H9 (cell line): ENCODE data around the gene TSNAX. TPM values are rescaled to one million over a fixed set of nuclear protein-coding genes. Genes with fewer than 3 reads are reported as not detected.

Experiments used
- DNase-seq: peaks from one replicate; pipeline ENCODE4 v3.0.0-alpha.2; 2017
- H2AFZ ChIP-seq: one replicate; pipeline ENCODE4 v1.6.1; 2013; ENCODE audit warnings: mild to moderate bottlenecking, low read length, control low read depth, moderate library complexity
- H2AK5ac ChIP-seq: 2 replicates; pipeline ENCODE4 v1.6.1; 2013; ENCODE audit warnings: low read length, control low read depth, mixed read lengths; ENCODE audit not compliant: insufficient read length
- H2BK120ac ChIP-seq: one replicate; pipeline ENCODE4 v1.6.1; 2013; ENCODE audit warnings: low read depth, mild to moderate bottlenecking, low read length, control low read depth, inconsistent platforms; ENCODE audit not compliant: poor library complexity, severe bottlenecking
- H2BK12ac ChIP-seq: 2 replicates; pipeline ENCODE4 v1.6.1; 2013; ENCODE audit warnings: low read length, control low read depth, mixed read lengths, low read depth; ENCODE audit not compliant: insufficient read length
- H2BK15ac ChIP-seq: 2 replicates; pipeline ENCODE4 v1.6.1; 2013; ENCODE audit warnings: low read depth, low read length, control low read depth
- H2BK20ac ChIP-seq: one replicate; pipeline ENCODE4 v1.6.1; 2013; ENCODE audit warnings: low read depth, mild to moderate bottlenecking, low read length, control low read depth, inconsistent platforms; ENCODE audit not compliant: poor library complexity, severe bottlenecking
- H2BK5ac ChIP-seq: 2 replicates; pipeline ENCODE4 v1.6.1; 2013; ENCODE audit warnings: low read length, control low read depth, mixed read lengths; ENCODE audit not compliant: insufficient read length
- H3K14ac ChIP-seq: 2 replicates; pipeline ENCODE4 v1.6.1; 2013; ENCODE audit warnings: low read length, control low read depth; ENCODE audit not compliant: insufficient read depth
- H3K18ac ChIP-seq: 2 replicates; pipeline ENCODE4 v1.6.1; 2013; ENCODE audit warnings: low read depth, mild to moderate bottlenecking, mixed read lengths, low read length, control low read depth; ENCODE audit not compliant: insufficient read length
- H3K23ac ChIP-seq: 2 replicates; pipeline ENCODE4 v1.6.1; 2013; ENCODE audit warnings: low read length, control low read depth, mixed read lengths, low read depth; ENCODE audit not compliant: insufficient read length
- H3K23me2 ChIP-seq: 2 replicates; pipeline ENCODE4 v1.6.1; 2013; ENCODE audit warnings: low read depth, mild to moderate bottlenecking, mixed read lengths, low read length, control low read depth; ENCODE audit not compliant: insufficient read length, poor library complexity, severe bottlenecking
- H3K27ac ChIP-seq: 2 replicates; pipeline ENCODE4 v1.5.1; 2013; ENCODE audit warnings: low read length, control low read depth, mixed read lengths, low read depth; ENCODE audit not compliant: insufficient read length
- H3K27me3 ChIP-seq: 2 replicates; pipeline ENCODE4 v1.6.1; 2013; ENCODE audit warnings: low read length, control low read depth, inconsistent platforms; ENCODE audit not compliant: insufficient read depth
- H3K4ac ChIP-seq: 2 replicates; pipeline ENCODE4 v1.6.1; 2013; ENCODE audit warnings: low read depth, mild to moderate bottlenecking, control low read depth, inconsistent platforms, low read length, moderate library complexity
- H3K4me1 ChIP-seq: 2 replicates; pipeline ENCODE4 v1.6.1; 2013; ENCODE audit warnings: low read length, control low read depth, inconsistent platforms; ENCODE audit not compliant: insufficient read depth
- H3K4me2 ChIP-seq: 2 replicates; pipeline ENCODE4 v1.6.1; 2013; ENCODE audit warnings: low read length, control low read depth, mixed read lengths; ENCODE audit not compliant: insufficient read length, insufficient read depth
- H3K56ac ChIP-seq: 2 replicates; pipeline ENCODE4 v1.6.1; 2013; ENCODE audit warnings: low read depth, mild to moderate bottlenecking, mixed read lengths, low read length, control low read depth; ENCODE audit not compliant: insufficient read length
- H3K79me1 ChIP-seq: 2 replicates; pipeline ENCODE4 v1.6.1; 2013; ENCODE audit warnings: low read depth, mild to moderate bottlenecking, moderate library complexity, low read length, control low read depth, inconsistent platforms; ENCODE audit not compliant: insufficient read depth, poor library complexity, severe bottlenecking
- H3K79me2 ChIP-seq: 2 replicates; pipeline ENCODE4 v1.6.1; 2013; ENCODE audit warnings: low read length, control low read depth, inconsistent platforms; ENCODE audit not compliant: insufficient read depth
- H3K9ac ChIP-seq: 2 replicates; pipeline ENCODE4 v1.6.1; 2013; ENCODE audit warnings: low read length, control low read depth, mixed read lengths; ENCODE audit not compliant: insufficient read length; ENCODE audit errors: extremely low read depth
- H3K9me3 ChIP-seq: one replicate; pipeline ENCODE4 v1.6.1; 2013; ENCODE audit warnings: low read depth, low read length, inconsistent platforms; ENCODE audit not compliant: control insufficient read depth
- H3T11ph ChIP-seq: one replicate; pipeline ENCODE4 v1.6.1; 2013; ENCODE audit warnings: mild to moderate bottlenecking, low read length, control low read depth, inconsistent platforms
- H4K20me1 ChIP-seq: one replicate; pipeline ENCODE4 v1.6.1; 2013; ENCODE audit not compliant: control insufficient read depth, insufficient read length, insufficient read depth
- H4K5ac ChIP-seq: 2 replicates; pipeline ENCODE4 v1.6.1; 2013; ENCODE audit warnings: low read depth, mild to moderate bottlenecking, mixed read lengths, low read length, control low read depth; ENCODE audit not compliant: insufficient read length
- H4K8ac ChIP-seq: replicated peaks from 2 replicates; pipeline ENCODE4 v1.6.1; 2013; ENCODE audit warnings: low read length, control low read depth, mixed read lengths, low read depth; ENCODE audit not compliant: insufficient read length
- H4K91ac ChIP-seq: 2 replicates; pipeline ENCODE4 v1.6.1; 2013; ENCODE audit warnings: low read depth, mild to moderate bottlenecking, moderate library complexity, mixed read lengths, low read length, control low read depth; ENCODE audit not compliant: insufficient read length
- H3K27ac Mint-ChIP-seq, 3 experiments: 2 replicates in 2 of 3; 3 replicates in 1 of 3; pipeline ENCODE4 v1.8.0; 2020 to 2021; ENCODE audit warnings: mixed read lengths in 3 of 3, mild to moderate bottlenecking in 1 of 3, moderate library complexity in 1 of 3
- H3K27me3 Mint-ChIP-seq: 2 replicates; pipeline ENCODE4 v1.8.0; 2021; ENCODE audit warnings: low read depth, mild to moderate bottlenecking, moderate library complexity, mixed read lengths
- H3K36me3 Mint-ChIP-seq, 3 experiments: 2 replicates in 2 of 3; 3 replicates in 1 of 3; pipeline ENCODE4 v1.8.0; 2020 to 2021; ENCODE audit warnings: low read depth in 3 of 3, mixed read lengths in 3 of 3; ENCODE audit not compliant: insufficient read depth in 1 of 3
- H3K4me1 Mint-ChIP-seq, 2 experiments: 2 replicates each; pipeline ENCODE4 v1.8.0; 2020; ENCODE audit warnings: mixed read lengths in 2 of 2
- H3K4me3 Mint-ChIP-seq, 2 experiments: 2 replicates in 1 of 2; 3 replicates in 1 of 2; pipeline ENCODE4 v1.8.0; 2020 to 2021; ENCODE audit warnings: mild to moderate bottlenecking in 2 of 2, mixed read lengths in 2 of 2, moderate library complexity in 1 of 2
- H3K9me3 Mint-ChIP-seq, 2 experiments: 2 replicates in 1 of 2; 3 replicates in 1 of 2; pipeline ENCODE4 v1.8.0; 2020; ENCODE audit warnings: mild to moderate bottlenecking in 2 of 2, mixed read lengths in 2 of 2, moderate library complexity in 1 of 2
- CTCF ChIP-seq: fragments of 200-600 bp; sonication (generic); conservative IDR thresholded peaks from 3 replicates; pipeline ENCODE4 v1.8.0; 2021; ENCODE audit warnings: antibody characterized with exemption, mild to moderate bottlenecking
- WGBS: extraction: QIAGEN DNeasy Blood & Tissue Kit; methylation state at CpG from one replicate; pipeline ENCODE4 v1.1.7; 2013; ENCODE audit warnings: missing lambda C conversion rate, low lambda C conversion rate, mixed read lengths; ENCODE audit not compliant: insufficient read length; ENCODE audit errors: extremely low coverage; 5-methylcytosine and 5-hydroxymethylcytosine counted together
- total RNA-seq: library from RNA; stranded (reverse); gene quantifications from 2 replicates; pipeline ENCODE4 v1.2.1, GENCODE V29; 2021

The TSNAX gene
- total RNA-seq, 1 experiment from 2014 or later: 39.9 TPM

- no peaks in the 10 kb centered on the region for H3K27me3 ChIP-seq
- H4K20me1 ChIP-seq: no peaks in the 10 kb centered on the region
- H3K79me2 ChIP-seq: no peaks in the 10 kb centered on the region
- Mint-ChIP-seq H3K9me3 (no peaks in the 10 kb centered on the region; a peak in 2 of 5 replicates), H3K27ac (no peak overlapping the region), H3K4me1 (no peaks in the 10 kb centered on the region), H3K27me3 (peaks cover 82% of the 10 kb centered on the region), H3K4me3 (no peak overlapping the region), H3K36me3 (no peaks in the 10 kb centered on the region)
- no peak overlapping the region for H3T11ph ChIP-seq
- H3K4me1 ChIP-seq: no peaks in the 10 kb centered on the region
- WGBS: no CpG with 5 or more reads among the region's 7 CpGs
- H3K23me2 ChIP-seq: no peaks in the 10 kb centered on the region
- no peak overlapping the region for H3K18ac ChIP-seq
- H4K5ac ChIP-seq: no peak overlapping the region
- H2BK5ac ChIP-seq: no peak overlapping the region
- H2AFZ ChIP-seq: no peak overlapping the region
- no peaks in the 10 kb centered on the region for H3K79me1 ChIP-seq
- no peak overlapping the region for H4K91ac ChIP-seq
- H3K14ac ChIP-seq: no peak overlapping the region
- H3K9ac ChIP-seq: no peak overlapping the region
- H3K9me3 ChIP-seq: no peaks in the 10 kb centered on the region
- no peak overlapping the region for H3K4ac ChIP-seq
- no peak for TF ChIP-seq CTCF
- no peak overlapping the region for H2BK120ac ChIP-seq
- H4K8ac ChIP-seq: no peak overlapping the region
- H2BK20ac ChIP-seq: no peak overlapping the region
- H3K23ac ChIP-seq: no peak overlapping the region
- DNase-seq: no peak
- no peak overlapping the region for H3K56ac ChIP-seq
- H2BK15ac ChIP-seq: no peak overlapping the region
- H3K27ac ChIP-seq: no peak overlapping the region
- H2AK5ac ChIP-seq: no peak overlapping the region
- no peak overlapping the region for H3K4me2 ChIP-seq
- H2BK12ac ChIP-seq: no peak overlapping the region
Observed at GRCh38 chr1:231613419-231614349, 85.2 kb downstream of the TSNAX start.

Other genes with a start within 250 kb of the TSNAX start
- 10.5 and 10.8 TPM in 2 replicates for gene EXOC8, start 190.8 kb upstream of the TSNAX start, total RNA-seq
- gene SPRTN, start 190.4 kb upstream of the TSNAX start, total RNA-seq: 14.8 and 15.3 TPM in 2 replicates
- gene EGLN1, start 106.4 kb upstream of the TSNAX start, total RNA-seq: 8.0 and 8.4 TPM in 2 replicates
- 2.1 and 2.5 TPM in 2 replicates for gene DISC1, start 98.1 kb downstream of the TSNAX start, total RNA-seq